ENCODE results near the gene ABLIM1.

GRCh38 chr10:114491419-114491818 lies 166.7 kb downstream of the ABLIM1 start:
- TF ChIP-seq MAFK (IDR thresholded peaks at IDR 0.05; ENCODE audit: low read depth, low read length) (no peak), RCOR1 (IDR thresholded peaks at IDR 0.05; ENCODE audit: insufficient replicate concordance, low read length) (no peak)

All from IMR-90 (cell line).